ENCODE data around the gene WFDC5.

- TF ChIP-seq POLR2AphosphoS5 (IDR thresholded peaks at IDR 0.05; ENCODE audit: control insufficient read depth, insufficient read depth, low read depth, low read length), result no peak
- no peak for TF ChIP-seq MAZ (CRISPR knock-in tag; conservative IDR thresholded peaks at IDR 0.05 in 1 of 2, IDR thresholded peaks at IDR 0.05 in 1 of 2)
- no peak for TF ChIP-seq CTCF (IDR thresholded peaks at IDR 0.05 in 2 of 3, conservative IDR thresholded peaks at IDR 0.05 in 1 of 3; ENCODE audit: insufficient read depth in 2 of 3, low read depth in 1 of 3, low read length in 3 of 3)
- no peak for TF ChIP-seq BRD9 (IDR thresholded peaks at IDR 0.05; ENCODE audit: low read depth, partially characterized antibody)
- TF ChIP-seq CREM (IDR thresholded peaks at IDR 0.05; ENCODE audit: low read depth), result no peak
- no peak for TF ChIP-seq PHF8 (IDR thresholded peaks at IDR 0.05; ENCODE audit: borderline replicate concordance, low read length)
- no peak for TF ChIP-seq ZNF274 (IDR thresholded peaks at IDR 0.05; ENCODE audit: borderline replicate concordance, low read depth, low read length)
These were observed 37.4 kb upstream of the WFDC5 start for GRCh38 chr20:45152405-45152804.

Data from K562 (cell line).